CD4-positive, alpha-beta T cell treated with Interleukin-4 for 4 hours (primary cell): Measurements from ENCODE around the gene PLD1.
"Not testable (repeated sequence)": the region's sequence is repeated elsewhere in the genome, so short reads cannot be mapped to it uniquely, and the experiment has no call there.

Experiments used
- DNase-seq: peaks from one replicate; pipeline ENCODE4 v3.0.0-alpha.2; 2020

The PLD1 gene

DNA sequence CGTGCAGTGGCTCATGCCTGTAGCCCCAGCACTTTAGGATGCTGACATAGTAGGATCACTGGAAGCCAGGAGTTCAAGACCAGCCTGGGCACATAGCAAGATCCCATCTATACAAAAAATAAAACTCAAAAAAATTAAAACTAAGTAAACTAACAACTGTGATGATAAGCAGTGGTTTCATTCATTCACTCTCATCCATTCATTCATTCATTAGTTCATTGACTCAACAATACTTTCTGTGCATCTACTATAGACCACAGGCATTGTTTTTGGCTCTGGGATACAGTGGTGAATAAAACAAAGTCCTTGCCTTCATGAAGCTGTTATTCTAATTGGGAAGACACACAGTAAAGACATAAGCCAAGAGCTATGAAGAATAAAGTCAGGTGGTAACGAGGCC, 25.3 kb upstream of the PLD1 start:
- no peak for DNase-seq

DNA sequence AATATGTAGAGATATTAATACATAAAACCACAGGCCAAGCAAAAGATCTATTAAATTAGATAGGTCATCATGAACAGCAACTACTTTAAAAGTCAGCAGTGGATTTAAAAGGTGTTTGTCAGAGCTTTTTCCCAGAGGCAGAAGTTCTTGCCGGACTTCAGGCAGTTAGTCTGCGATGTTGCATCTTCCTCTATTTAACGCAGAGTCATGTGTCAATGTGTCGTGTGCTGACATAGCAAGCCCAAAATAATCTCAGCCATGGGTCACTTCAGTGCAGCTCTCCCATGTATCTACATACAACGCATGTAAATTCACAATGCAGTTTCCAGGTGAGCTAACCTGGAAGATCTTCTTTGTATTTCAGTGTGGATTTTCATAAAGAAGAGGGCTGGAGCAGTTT, 24.8 kb upstream of the PLD1 start:
- no peak for DNase-seq

DNA sequence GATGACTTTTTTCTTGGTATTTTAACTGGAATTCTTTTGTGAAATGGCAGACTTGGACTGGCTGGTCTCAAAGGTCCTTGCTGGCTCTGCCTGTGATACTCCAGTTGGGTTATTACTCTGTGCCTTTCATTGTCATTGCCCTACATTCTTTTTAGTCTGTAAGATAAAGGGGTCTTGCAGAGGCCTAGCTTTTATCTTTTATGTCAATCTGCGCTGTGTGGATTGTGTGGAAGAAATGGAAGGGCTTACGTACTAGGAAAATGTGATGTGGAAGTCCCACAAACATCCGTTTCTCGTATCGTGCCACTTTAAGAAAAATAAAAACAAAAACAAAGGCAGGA, 24.1 kb upstream of the PLD1 start:
- DNase-seq, result no peak

DNA sequence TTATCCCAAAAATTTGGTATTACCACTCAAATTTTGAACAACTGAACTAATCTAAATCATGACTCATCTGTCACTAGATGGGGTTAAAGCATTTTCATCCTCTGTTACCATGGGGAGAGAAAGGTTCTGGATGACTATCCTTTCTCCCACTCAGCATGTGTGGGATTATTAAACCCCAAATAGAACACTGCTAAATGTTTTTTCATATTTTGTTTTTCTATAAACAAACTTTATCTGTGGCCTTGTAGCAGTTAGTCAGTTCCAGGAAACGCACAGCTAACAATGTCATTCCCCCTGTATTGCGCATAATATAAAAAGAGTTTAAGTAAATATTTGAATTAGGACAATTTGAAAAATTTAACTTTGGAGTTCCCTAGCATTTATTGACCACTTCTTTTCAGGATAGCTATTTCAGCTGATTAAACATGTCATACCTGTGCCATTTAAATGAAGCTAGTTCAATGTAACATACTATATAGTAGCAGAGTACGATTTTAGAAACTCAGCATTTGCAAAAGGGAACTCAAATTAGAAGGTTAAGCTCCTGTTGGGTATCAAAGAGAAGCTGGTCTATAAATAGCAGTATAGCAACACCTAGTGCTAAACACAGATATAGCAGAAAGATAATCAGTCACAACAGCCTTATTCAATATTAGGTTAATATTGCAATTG, 23.6 kb upstream of the PLD1 start:
- no peak for DNase-seq

DNA sequence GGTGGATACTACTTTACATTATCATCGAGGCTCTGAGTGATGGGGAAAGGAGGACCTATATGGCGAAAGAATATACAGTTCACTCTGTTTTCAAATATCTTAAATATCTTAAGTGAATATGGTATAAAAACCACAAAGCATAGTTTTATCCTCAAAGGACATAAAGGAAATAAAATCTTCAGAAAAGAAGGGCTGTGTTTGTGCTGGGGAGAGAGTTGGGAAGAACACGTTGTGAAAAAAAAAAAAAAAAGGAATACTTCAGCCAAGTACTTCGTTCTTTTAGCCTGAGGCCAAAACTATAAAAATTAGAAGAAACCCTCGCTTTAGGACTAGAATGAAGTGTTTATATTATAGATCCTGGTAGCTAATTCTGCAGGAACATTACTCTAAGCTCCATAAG, 22.7 kb upstream of the PLD1 start:
- no peak for DNase-seq

DNA sequence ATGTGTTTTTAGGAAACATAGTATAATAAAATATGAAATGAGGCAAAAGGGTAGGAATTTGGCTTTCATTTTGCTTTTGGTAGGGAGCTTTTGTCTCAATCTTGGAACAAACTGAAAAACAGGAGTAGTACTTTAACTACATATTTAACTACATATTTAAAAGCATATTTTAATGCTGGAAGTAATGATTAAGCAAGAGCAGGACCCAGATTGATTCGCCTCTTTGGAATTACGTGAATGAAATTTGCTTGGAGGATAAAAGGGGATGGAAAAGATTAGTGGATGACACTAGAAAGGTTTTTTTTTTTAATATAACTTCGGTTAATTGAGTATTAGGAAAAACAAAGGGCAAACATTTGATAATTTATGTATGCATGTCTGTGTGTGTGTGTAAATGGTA, 21.7 kb upstream of the PLD1 start:
- DNase-seq, result no peak

DNA sequence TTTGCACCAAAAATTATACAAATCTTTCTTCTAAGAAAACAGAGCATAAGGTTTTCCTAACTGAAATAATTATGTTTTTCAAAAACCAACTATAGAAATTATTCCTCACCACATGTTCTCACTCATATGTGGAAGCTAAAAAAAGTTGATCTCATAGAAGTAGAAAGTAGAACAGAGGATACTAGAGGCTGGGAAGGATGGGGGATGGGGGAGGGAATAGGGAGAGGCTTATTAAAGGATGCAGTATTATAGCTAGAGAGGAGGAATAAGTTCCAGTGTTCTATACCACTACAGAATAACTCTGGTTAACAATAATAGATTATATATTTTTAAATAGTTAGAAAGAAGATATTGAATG, 20.2 kb upstream of the PLD1 start:
- no peak for DNase-seq

DNA sequence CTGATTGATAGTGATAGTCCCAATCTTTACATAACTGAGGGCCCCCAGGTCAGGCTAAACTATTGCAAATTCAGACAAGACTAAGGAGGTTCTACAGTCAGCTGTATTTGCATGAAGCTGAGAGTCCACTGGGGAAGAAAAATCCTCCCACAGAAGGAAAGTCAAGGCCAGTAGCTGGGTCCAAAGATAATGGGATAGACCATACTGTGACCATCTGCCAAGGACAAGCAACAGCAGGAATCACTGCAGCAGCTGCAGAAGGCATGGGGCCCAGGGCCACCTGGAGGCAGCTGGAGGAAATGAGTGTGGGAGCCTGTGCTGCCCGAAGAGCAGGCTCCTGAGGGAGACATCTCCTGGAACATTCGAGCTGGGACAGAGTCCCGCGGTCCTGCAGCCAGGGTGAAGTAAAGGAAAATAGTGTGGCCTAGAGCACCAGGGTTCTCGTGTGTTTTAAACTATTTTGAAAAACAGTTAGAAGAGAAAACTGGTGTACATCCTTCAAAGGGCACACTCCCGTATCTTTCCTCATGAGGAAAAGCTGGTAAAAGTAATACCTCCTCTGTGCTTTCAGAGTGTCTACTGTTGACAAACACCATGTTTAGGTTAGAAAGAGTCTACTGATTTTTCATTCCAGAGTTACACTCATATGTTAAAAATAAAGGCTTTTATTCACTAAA, 19.7 kb upstream of the PLD1 start:
- no peak for DNase-seq

DNA sequence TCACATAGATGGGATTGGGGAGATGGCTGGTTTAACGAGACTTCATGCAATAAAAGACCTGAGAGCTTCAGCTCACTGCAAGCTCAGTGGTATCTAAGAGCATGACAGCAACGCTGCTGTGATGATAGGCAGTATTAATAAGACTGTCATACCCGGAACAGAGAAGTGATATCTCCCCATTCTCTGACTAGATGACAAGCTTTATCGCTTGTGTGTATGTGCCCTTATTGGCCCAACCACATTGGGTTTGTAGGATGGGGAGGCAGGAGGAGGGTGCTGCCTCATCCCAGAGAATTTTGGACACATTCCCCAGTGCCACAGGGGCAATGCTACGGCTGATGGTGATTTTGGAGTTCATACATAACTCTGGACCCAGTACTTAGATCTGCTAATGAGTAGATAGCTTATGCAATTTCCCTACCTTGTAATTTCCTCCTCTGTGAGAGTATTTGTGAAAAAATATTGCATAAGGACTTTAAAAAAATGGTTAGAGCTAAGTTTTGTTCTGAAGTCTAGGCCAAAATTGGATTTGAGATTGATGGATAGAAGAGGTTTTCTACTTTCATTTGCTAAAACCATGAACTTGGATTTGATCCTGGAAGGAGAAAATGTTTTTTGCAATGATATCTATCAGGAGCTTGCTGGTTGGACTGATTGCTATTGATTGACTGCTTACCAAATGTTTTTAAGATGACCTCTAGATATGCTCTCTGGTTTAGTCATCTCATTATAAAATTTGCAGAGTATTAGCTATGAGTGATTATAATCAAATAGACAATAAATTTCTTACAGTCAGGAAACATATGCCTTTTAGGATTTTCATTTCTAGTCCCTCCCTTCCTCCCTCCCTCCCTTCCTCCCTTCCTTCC, 18.9 kb upstream of the PLD1 start:
- DNase-seq, result no peak

DNA sequence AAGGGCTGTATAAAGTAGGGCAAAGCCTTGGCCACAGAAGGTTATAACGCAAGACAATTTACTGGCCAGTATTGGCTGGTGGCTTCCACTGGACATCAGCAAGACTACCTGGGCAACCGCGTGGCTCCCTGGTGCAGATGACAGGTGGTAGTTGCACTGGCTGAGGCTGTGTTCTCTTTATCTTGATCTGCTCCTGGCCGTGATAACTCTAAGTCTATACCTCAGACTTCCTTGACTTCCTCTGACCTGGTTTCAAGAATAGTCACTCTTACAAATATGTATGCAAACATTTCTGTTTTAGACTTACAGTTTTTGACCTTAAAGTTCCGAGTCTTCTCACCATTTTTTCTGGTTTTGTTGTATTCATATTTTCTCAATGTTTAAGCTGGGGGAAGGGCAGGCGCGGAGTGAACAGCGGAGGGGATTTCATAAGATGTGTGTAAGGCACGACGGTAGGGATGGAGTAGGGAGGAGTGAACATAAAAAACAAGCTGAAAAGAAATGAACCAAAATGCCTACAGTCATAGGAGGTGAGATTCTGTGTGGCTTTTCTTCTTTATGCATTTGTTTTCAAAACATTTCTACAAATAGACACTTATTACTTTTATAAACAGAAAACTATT, 17.7 kb upstream of the PLD1 start:
- DNase-seq, result no peak

DNA sequence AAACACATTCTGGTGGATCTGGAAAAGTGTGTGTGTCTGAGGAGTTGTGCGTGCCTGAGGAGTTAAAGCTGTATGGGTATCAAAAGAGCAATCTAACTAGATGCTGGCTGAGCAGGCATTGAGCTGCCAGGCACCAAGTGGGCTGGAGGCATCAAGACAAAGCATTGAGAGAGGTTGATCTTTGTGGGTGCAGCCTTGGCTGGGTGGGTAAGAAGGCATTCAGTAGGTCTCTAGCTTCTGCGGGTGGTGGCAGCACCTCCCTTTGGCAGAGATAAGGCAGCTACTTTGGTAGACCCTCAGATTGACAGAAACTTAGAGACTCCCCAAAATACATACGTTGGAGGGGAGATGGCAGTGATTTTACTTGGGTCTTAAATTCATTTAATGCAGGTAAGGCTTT, 17.1 kb upstream of the PLD1 start:
- no peak for DNase-seq

DNA sequence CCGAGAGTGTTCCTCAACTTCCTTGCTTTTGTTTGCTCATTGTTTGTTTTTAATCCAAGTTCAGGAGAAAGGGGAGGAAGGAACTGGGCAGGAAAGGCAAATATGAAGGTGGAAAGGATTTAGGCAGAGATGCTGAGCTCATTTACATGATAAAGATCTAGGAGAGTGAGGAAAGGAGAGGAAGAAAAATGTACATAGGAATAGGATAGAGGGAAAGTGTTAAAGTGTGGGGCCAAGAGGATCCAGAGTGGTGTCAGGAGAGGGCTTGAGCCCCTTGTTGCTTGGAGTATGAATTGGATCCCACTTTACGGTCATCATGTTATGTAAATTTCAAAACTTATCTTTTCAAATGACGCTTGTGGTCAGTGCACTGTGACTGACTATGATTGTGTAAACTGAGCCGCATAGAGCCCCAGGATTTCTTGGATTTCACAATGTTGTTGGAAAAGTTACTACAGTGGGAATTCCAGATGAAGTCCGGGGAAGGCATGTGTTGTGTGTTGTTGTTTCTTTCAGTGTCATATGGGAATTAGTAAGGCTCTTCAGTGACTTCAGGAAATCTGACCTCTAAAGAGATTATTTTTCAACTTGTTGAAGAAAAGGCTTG, 15.0 kb upstream of the PLD1 start:
- DNase-seq, result no peak

DNA sequence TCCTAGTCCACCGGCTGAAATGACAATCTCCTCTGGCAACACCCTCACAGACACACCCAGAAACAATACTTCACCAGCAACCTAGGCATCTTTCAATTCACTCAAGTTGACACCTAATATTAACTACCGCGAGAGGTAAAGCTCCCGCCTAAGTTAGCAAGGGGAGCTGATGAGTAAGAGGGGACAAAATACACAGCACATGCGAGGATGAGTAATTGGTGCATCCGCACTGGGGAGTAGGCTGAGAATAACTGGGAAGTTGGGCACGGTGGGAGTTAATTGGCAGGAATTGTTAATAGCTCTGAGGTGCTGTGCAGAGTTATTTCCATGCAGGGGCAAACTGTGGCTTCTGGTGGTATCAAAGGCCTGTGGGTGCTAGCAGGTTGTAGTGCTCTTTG, 14.5 kb upstream of the PLD1 start:
- no peak for DNase-seq

DNA sequence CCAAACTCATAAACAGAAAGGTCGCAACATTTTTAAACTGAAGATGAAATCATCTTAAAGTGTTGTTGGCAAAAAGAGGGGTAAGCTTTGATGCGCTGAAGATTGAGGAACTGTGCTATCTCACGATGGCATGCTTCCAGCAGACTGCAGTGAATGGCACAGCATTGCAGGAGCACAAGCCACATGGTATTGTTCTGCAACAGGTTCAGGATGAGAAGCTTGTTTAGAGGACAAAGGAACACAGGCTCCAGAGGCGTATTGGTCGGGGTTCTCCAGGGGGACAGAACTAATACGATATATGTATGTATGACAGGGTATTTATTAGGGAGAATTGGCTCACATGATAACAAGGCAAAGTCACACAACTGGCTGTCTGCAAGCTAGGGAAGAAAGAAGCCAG, 13.8 kb upstream of the PLD1 start:
- no peak for DNase-seq

DNA sequence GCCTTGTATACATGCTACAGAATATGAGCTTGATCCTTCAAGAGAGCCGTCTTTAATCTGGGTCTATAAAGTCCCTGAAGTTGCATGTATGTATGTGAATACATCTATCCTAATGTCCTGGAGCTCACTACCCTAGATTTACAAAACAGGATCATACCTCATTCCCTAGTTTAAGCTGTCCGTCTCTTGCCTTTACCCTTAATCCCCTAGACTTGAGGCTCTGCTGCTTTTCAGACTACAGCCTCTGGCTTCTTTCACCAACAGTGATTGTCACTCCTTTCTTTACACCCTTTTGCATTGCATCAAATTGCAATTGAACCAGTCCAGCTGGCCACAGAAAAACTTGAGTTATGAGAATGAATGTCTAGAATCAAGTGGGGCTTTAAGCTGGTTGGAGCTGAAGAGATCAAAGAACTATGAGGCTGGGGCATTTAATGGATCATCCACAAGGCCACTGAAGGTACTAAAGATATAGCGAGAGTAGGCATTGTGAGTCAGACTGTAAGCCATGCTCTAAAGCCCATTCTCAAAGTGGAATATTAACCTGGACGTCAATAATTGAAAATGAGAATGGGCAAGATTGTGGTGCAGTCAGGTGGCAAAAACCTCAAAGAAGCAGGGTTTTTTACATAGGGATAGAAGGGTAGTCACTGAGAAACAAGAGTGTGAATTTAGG, 12.3 kb upstream of the PLD1 start:
- DNase-seq, result no peak

DNA sequence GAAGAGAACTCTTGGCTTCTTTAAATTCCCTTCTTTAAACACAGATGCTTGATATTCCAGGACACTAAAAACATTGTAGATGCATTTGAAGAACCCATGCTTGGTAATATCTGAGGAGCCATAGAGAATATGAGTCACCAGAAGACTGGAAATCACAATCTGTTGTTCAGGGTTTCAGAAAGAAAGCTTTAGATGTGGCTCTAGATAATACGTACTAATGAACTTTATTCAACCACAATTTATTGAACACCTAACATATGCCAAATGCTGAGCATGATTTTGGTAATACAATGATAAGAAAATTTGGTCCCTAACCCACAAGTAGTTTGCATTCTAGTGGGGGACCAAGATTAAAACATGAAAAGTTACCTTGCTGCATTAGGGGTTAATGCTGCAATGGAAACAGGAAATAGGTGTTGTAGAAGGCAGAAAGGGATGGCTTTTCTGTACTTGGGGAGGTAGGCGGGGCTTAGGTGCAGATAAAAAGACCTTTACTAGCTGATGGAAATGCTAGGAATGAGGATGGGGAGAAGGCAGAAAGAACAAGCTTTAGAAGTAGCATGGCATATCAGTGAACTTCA, 11.6 kb upstream of the PLD1 start:
- DNase-seq, result no peak

DNA sequence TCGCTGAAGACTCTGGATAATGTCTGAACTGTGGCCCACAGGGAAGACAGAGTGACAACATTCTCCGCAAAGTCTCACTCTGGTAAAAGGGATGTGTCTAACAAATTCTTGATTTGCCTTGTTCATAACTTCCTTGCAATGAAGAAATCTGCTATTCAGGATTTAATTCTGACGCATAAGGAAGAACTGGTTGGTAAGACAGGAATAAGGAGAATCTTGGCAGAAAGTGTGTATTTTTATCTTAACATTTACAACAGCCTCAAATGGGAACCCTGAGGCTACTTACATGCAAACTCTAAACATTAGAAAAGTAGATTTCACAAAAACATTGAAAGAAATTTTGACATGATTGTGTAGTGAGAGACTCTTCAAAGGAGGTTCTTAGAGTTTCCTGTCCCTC, 10.8 kb upstream of the PLD1 start:
- no peak for DNase-seq

DNA sequence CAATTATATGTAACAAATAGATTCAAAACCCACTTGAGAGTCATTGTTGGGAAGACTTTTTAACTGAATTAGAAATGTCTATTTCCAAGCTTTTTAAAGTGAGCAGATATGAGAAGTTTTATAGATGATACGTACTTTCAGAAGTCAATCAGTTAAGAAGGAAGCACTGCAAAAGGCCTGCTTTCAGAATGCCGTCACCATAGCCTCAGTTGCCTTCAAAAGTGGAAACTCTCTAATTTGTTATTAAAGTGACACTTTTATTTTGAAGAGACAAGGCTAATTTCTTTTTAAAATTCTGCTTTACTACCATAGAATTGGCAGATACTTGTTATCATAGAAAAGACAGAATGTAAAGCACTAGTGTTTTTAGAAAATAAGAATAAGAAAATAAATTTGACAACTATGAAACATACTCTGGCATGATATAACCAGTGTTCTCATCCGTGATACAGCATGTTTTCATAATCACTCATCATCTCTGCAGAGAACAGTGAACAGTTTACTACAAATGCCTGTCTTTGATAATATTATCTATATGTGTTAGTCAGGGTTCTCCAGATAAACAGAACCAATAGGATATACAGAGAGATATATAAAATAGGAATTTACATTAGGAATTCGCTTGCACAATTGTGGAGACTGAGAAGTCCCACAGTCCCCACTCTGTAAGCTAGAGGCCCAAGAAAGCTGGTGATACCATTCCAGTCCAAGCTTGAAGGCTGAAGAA, 7.0 kb upstream of the PLD1 start:
- DNase-seq, result no peak

DNA sequence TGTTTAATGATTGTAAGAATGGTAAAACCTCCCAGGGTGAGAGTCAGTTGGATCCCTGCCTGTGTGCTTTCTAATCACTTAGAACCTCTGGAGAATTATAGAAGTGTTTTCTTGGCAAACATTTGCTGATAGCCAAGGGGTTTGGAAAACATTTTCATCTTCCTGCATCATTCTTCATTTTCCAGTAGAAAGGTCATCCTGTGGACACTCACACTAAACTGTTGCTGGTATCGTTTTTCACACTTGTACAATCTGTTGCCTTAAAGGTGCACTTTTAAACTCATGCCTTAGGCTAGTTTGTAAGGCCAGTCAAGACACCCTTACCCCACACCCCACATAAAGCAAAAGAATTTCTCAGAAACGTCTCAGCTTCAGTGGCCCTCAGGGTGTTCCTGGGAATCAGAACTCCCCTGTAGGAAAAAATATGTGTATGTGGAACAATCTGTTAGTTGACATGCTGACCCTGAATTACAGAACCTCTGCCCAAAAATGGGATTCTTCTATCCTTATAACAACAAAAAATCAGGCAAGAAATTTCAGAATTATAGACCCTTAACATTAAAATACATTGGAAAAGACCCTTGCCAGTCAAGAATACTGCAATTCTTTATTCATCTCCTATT, 5.8 kb upstream of the PLD1 start:
- DNase-seq, result no peak

DNA sequence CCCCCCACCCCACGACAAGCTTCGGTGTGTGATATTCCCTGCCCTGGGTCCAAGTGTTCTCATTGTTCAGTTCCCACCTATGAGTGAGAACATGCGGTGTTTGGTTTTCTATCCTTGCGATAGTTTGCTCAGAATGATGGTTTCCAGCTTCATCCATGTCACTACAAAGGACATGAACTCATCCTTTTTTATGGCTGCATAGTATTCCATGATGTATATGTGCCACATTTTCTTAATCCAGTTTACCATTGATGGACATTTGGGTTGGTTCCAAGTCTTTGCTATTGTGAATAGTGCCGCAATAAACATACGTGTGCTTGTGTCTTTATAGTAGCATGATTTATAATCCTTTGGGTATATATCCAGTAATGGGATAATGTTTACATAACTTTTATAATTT, 4.4 kb upstream of the PLD1 start:
- DNase-seq, result not testable (repeated sequence)

DNA sequence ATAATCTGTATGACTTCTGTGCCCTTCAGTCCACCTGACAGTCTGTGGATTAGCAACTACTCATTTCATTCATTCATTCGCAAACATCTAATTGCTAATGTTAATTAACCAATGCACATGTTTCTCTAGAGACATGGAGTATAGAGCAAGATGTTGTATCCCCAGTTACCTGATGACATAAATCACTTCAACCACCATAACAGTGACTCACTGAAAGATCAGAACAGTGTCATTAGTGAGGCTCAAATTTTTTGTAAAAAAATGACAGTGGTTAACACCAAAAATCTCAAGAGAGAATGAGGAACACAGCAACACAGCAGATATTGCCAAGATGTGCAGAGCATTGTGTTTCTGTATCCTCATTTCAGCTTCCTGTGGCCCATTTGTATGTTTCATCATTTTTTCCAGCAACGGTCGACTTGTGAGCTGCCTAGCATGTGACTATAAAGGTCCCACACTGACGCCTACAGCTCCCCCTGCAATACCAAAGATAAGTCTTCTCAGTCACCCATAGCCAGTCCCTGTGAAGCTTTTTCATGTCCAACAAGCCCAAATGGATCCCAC, 3.7 kb upstream of the PLD1 start:
- peak; percentile 36 for DNase-seq
